BLaER1 (cell line): ENCODE data around the gene B4GALT2.
A peak's percentile ranks its signal among the peaks of the same experiment; 100 is the strongest.

Experiments
- H3K27ac ChIP-seq: shearing (Covaris generic); formaldehyde crosslinking; 2 replicates; pipeline ENCODE4 v1.8.1; 2022
- H3K27me3 ChIP-seq: shearing (Covaris generic); formaldehyde crosslinking; 2 replicates; pipeline ENCODE4 v1.8.1; 2022
- H3K36me3 ChIP-seq: shearing (Covaris generic); formaldehyde crosslinking; 2 replicates; pipeline ENCODE4 v1.8.1; 2022
- H3K4me1 ChIP-seq: shearing (Covaris generic); formaldehyde crosslinking; 2 replicates; pipeline ENCODE4 v1.8.1; 2022
- H3K4me2 ChIP-seq: shearing (Covaris generic); formaldehyde crosslinking; 2 replicates; pipeline ENCODE4 v1.8.1; 2022
- H3K4me3 ChIP-seq: shearing (Covaris generic); formaldehyde crosslinking; 2 replicates; pipeline ENCODE4 v1.8.1; 2022
- H3K9ac ChIP-seq: shearing (Covaris generic); formaldehyde crosslinking; 2 replicates; pipeline ENCODE4 v1.8.1; 2022
- H3K9me3 ChIP-seq: shearing (Covaris generic); formaldehyde crosslinking; 2 replicates; pipeline ENCODE4 v1.8.1; 2022
- H4K20me1 ChIP-seq: shearing (Covaris generic); formaldehyde crosslinking; 2 replicates; pipeline ENCODE4 v1.8.1; 2022
- Cebpa-rat ChIP-seq: shearing (Covaris generic); IDR thresholded peaks from 2 replicates; pipeline ENCODE4 v1.8.1; 2022

Gene B4GALT2

DNA sequence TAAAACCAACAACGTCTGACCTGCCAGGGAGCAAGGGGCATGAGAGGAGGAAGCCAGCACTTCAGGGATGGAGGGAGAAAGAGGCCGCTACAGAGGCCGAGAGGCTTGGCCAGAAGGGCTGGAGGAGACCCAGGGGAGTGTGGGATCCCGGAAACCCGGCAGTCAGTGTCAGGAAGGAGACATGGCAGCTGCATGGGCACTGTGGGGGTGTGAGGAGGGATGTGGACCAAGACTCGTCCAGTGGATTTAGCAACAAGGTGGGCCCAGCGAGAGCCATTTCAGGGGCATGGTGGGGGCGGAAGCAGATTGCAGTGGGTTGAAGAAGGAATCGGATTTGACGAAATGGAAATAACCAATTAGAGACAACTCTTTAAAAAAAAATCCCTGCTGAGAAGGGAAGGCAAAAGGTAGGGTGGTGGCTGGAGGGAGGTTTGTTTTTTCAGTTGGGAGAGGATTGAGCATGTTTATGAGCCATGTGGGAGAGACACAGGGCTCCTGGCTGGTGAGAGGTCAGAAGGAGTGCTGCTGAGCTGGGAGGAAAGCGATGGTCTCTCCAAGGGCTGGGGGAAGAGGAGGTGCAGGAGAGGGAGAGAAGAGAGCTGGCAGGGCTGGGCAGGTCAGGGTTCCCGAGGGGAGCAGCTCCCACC lies 4.4 kb downstream of the B4GALT2 start:
- no peak for TF ChIP-seq Cebpa-rat
- Histone ChIP-seq H3K9ac (no peak overlapping the region), H3K4me2 (no peak overlapping the region; the same call in 1 of the 2 replicates), H3K4me3 (no peak overlapping the region), H3K36me3 (peaks cover 67% of the 10 kb centered on the region), H3K9me3 (no peaks in the 10 kb centered on the region), H4K20me1 (peaks cover 52% of the 10 kb centered on the region), H3K27ac (no peak overlapping the region), H3K4me1 (peaks cover 30% of the 10 kb centered on the region), H3K27me3 (no peaks in the 10 kb centered on the region)

DNA sequence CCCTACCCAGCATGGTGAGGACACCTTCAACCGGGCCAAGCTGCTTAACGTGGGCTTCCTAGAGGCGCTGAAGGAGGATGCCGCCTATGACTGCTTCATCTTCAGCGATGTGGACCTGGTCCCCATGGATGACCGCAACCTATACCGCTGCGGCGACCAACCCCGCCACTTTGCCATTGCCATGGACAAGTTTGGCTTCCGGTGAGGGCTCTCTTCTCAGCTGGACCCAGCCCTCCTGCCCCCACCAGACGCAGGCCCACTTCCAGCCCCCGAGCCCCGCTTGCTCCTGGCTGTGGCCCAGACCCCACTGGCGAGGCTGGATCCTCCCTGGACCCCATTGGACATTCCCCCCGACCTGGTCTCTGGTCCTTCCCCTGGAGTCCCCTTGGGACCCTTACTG lies 5.8 kb downstream of the B4GALT2 start:
- no peak for TF ChIP-seq Cebpa-rat
- H4K20me1 ChIP-seq, result peaks cover 49% of the 10 kb centered on the region
- H3K27me3 ChIP-seq, result no peaks in the 10 kb centered on the region
- no peaks in the 10 kb centered on the region for H3K9me3 ChIP-seq
- H3K9ac ChIP-seq, result no peak overlapping the region
- peaks cover 66% of the 10 kb centered on the region for H3K36me3 ChIP-seq
- peaks cover 24% of the 10 kb centered on the region for H3K4me1 ChIP-seq
- no peak overlapping the region for H3K4me2 ChIP-seq
- H3K27ac ChIP-seq, result no peak overlapping the region
- no peak overlapping the region for H3K4me3 ChIP-seq

DNA sequence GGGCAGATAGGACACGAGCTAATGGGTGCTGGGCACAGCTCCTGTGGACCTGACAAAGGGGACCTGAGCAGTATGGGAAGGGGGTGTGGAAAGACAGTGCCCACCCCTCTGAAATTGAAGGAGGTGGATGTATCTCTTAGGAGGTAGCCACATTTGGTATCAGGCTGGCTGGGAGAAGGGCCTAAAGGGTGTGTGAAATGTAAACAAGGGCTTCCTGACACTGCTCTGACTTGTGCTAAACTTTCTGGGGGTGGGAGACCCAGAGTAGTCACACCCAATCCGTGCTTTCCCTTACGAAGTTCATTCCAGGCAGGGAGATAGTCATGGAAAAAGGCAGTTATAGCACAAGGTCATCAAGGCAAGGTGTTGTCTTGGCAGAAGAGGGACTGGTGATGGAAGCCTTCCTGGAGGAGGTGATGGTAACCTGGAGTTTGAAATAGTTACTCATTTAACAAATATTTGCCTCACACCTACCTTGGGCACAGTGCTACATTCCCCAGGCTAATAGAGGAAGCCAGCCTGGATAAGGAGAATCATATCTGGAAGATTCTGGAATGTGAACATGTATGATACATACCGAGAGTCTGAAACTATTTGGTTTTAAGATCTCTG lies 7.1 kb downstream of the B4GALT2 start:
- TF ChIP-seq Cebpa-rat, result no peak
- H3K9ac ChIP-seq, result no peak overlapping the region
- peaks cover 39% of the 10 kb centered on the region for H4K20me1 ChIP-seq
- peaks cover 19% of the 10 kb centered on the region for H3K4me1 ChIP-seq
- H3K9me3 ChIP-seq, result no peaks in the 10 kb centered on the region
- no peak overlapping the region for H3K4me3 ChIP-seq
- no peak overlapping the region for H3K27ac ChIP-seq
- H3K4me2 ChIP-seq, result no peak overlapping the region
- peaks cover 63% of the 10 kb centered on the region for H3K36me3 ChIP-seq
- no peaks in the 10 kb centered on the region for H3K27me3 ChIP-seq

DNA sequence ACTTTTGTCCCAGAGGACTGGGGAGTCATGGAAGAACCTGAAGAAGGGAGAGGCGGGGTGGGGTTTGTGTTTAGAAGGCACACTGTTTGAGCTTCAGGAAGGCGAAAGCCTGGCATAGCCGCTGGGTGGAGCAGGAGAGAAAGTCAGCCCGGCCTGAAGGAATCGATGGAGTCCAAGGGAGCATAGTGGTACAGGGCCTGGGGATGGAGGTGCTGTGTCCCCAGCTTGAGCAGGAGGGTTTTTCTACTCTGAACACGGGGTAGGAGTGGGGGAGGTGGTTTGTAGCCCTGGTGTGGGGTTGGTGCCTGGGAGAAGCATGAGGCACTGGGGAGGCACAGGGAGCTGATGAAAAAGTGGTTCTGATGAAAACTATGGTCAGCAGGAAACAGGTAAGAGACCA lies 7.7 kb downstream of the B4GALT2 start:
- TF ChIP-seq Cebpa-rat, result no peak
- Histone ChIP-seq H3K9me3 (no peaks in the 10 kb centered on the region), H3K9ac (no peak overlapping the region), H3K4me2 (no peak overlapping the region), H3K4me1 (peaks cover 15% of the 10 kb centered on the region), H4K20me1 (peaks cover 33% of the 10 kb centered on the region), H3K4me3 (no peak overlapping the region), H3K36me3 (peaks cover 57% of the 10 kb centered on the region), H3K27ac (no peak overlapping the region), H3K27me3 (no peaks in the 10 kb centered on the region)

DNA sequence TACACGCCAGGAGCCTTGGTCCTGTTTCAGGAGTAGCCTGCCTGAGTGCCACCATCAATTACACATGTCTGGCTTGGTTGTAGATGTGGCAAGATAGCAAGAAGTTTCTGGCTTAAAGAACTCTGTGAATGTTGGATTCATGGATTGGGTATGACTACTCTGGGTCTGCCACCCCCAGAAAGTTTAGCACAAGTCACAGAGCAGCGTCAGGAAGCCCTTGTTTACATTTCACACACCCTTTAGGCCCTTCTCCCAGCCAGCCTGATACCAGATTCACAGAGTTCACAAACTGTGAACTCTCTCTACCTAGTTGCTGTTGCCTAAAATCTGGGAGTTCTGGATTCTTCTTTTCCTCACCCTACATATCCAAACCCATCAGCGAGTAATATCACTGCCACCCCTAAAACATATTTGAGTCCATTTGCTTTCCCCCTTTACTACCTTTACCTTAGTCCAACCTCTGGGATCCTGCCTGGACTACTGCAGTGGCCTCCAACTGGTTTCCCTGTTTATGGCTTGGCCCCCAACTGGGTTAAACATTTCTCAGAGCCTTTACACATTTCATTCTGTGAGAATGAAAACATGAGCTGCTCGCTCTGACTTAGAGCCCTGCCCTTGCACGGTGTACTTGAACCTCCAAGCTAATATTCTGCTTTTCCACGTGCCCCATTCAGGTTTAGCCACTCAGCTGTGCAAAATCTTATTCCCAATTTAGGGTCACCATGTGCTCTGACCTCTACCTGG lies 8.3 kb downstream of the B4GALT2 start:
- Histone ChIP-seq H3K4me3 (no peak overlapping the region), H3K4me2 (no peak overlapping the region), H3K9me3 (no peaks in the 10 kb centered on the region), H3K36me3 (peaks cover 51% of the 10 kb centered on the region), H3K4me1 (peaks cover 18% of the 10 kb centered on the region), H4K20me1 (peaks cover 27% of the 10 kb centered on the region), H3K9ac (no peak overlapping the region), H3K27me3 (no peaks in the 10 kb centered on the region), H3K27ac (no peak overlapping the region)
- TF ChIP-seq Cebpa-rat, result no peak

DNA sequence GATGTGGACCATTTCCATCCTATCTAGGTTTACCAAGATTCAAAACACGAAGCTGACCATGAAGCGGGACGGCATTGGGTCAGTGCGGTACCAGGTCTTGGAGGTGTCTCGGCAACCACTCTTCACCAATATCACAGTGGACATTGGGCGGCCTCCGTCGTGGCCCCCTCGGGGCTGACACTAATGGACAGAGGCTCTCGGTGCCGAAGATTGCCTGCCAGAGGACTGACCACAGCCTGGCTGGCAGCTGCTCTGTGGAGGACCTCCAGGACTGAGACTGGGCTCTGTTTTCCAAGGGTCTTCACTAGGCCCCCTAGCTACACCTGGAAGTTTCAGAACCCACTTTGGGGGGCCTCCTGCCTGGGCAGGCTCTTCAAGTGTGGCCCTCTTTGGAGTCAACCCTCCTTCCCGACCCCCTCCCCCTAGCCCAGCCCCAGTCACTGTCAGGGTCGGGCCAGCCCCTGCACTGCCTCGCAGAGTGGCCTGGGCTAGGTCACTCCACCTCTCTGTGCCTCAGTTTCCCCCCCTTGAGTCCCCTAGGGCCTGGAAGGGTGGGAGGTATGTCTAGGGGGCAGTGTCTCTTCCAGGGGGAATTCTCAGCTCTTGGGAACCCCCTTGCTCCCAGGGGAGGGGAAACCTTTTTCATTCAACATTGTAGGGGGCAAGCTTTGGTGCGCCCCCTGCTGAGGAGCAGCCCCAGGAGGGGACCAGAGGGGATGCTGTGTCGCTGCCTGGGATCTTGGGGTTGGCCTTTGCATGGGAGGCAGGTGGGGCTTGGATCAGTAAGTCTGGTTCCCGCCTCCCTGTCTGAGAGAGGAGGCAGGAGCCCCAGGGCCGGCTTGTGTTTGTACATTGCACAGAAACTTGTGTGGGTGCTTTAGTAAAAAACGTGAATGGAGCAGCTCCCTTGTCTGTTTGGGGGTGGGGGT lies 11.5 kb downstream of the B4GALT2 start:
- H3K4me1 ChIP-seq, result peaks cover 46% of the 10 kb centered on the region
- peak overlapping the region; percentile 76; the same call in 1 of the 2 replicates for H3K9ac ChIP-seq
- H3K27ac ChIP-seq, result peak overlapping the region; percentile 65; the same call in 1 of the 2 replicates
- no peaks in the 10 kb centered on the region for H3K9me3 ChIP-seq
- TF ChIP-seq Cebpa-rat, result no peak
- H3K27me3 ChIP-seq, result no peaks in the 10 kb centered on the region
- H3K4me2 ChIP-seq, result peak overlapping the region; percentile 89
- no peaks in the 10 kb centered on the region for H4K20me1 ChIP-seq
- H3K4me3 ChIP-seq, result peak overlapping the region; percentile 78
- H3K36me3 ChIP-seq, result peaks cover 20% of the 10 kb centered on the region

DNA sequence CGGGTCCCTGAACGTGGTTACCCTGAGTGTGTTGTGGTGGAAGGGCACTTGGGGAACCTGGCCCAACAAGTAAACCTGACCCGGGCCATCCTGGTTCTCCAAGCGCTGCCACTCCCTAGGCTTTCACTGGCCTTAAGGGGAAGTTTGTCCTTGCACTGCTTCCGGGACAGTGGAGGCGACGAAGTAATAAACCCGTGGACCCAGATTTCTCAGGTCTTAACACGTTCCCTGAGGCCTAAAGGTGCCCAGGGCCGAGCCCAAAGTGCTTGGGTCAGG lies 12.1 kb downstream of the B4GALT2 start:
- Histone ChIP-seq H3K4me1 (peaks cover 52% of the 10 kb centered on the region), H3K4me3 (peak overlapping the region; percentile 78), H3K9ac (peak overlapping the region; percentile 76), H3K9me3 (no peaks in the 10 kb centered on the region), H3K36me3 (peaks cover 14% of the 10 kb centered on the region), H4K20me1 (no peaks in the 10 kb centered on the region), H3K27ac (peak overlapping the region; percentile 65), H3K4me2 (peak overlapping the region; percentile 89), H3K27me3 (no peaks in the 10 kb centered on the region)
- TF ChIP-seq Cebpa-rat, result no peak

DNA sequence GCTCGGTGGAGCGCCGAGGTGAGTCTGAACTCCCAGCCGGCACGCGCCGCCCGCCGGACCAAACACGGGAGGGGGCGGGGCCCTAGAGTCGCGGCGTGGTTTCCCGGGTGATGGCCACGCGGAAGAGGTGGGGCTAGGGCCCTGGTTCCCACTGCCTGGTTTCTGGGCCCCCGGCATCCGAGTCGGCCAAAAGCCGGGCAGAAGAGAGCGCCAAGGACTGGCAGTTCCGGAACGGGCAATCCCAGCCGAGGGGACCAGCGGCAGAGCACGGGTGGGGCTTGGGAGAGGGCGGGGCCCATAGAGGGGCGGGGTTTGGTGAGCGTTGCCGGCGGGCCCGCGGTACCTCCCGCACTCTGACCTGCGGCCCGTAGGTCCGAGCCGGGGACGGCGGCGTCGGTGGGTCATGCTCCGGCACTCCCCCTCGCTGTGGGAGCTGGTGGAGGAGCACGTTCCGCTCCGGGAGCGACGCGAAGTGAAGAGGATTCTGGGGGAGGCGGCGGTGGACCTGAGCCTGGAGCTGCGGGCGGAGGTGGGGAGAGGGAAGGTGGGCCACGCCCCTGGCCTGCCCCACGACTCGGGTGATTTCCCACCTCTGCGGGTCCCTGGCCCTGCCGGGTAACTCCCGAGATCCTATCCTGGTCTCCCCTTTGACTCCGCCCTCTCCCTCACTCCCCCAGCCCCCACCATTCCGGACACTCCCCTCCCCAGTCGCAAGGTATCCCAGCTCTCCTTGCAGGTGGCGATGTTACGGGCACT lies 12.6 kb downstream of the B4GALT2 start, which contains the start of gene CCDC24:
TSS of gene CCDC24 (plus strand) at position 124 of the 756 bp plus-strand sequence. CDS start at position 404, 280 bp downstream.
- Histone ChIP-seq H3K27me3 (no peaks in the 10 kb centered on the region), H3K4me3 (peak within 1 kb of the TSS; percentile 78), H3K9ac (peak within 1 kb of the TSS; percentile 76), H3K36me3 (peaks cover 9% of the 10 kb centered on the region), H3K27ac (peak within 1 kb of the TSS; percentile 65), H3K4me1 (peaks cover 57% of the 10 kb centered on the region), H3K4me2 (peak within 1 kb of the TSS; percentile 89), H4K20me1 (no peaks in the 10 kb centered on the region), H3K9me3 (no peaks in the 10 kb centered on the region)
- TF ChIP-seq Cebpa-rat, result no peak
